Measurements from ENCODE around the gene RBM33. TPM values are rescaled to one million over a fixed set of nuclear protein-coding genes. Genes with fewer than 3 reads are reported as not detected.

Gene RBM33
- total RNA-seq, 4 donors from 2014 or later = 20.6 to 85.1 (median 38.4) TPM

GRCh38 chr7:155735442-155736115, 91.1 kb downstream of the RBM33 start:
- Histone ChIP-seq H3K27me3 (no peaks in the 10 kb centered on the region), H3K4me1 (no peaks in the 10 kb centered on the region), H3K9me3 (no peaks in the 10 kb centered on the region), H3K36me3 (no peaks in the 10 kb centered on the region), H3K27ac (no peak overlapping the region), H3K4me3 (no peak overlapping the region)
- TF ChIP-seq, protein P1, sequence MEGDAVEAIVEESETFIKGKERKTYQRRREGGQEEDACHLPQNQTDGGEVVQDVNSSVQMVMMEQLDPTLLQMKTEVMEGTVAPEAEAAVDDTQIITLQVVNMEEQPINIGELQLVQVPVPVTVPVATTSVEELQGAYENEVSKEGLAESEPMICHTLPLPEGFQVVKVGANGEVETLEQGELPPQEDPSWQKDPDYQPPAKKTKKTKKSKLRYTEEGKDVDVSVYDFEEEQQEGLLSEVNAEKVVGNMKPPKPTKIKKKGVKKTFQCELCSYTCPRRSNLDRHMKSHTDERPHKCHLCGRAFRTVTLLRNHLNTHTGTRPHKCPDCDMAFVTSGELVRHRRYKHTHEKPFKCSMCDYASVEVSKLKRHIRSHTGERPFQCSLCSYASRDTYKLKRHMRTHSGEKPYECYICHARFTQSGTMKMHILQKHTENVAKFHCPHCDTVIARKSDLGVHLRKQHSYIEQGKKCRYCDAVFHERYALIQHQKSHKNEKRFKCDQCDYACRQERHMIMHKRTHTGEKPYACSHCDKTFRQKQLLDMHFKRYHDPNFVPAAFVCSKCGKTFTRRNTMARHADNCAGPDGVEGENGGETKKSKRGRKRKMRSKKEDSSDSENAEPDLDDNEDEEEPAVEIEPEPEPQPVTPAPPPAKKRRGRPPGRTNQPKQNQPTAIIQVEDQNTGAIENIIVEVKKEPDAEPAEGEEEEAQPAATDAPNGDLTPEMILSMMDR (IDR thresholded peaks at IDR 0.05) = no peak
- no peak for TF ChIP-seq POLR2A (IDR thresholded peaks at IDR 0.05)
- intact Hi-C loops (cut with DNase I; ENCODE audit: low total_unique reads) = loop anchor here (10.0 kb wide), 1 partner anchor 141 kb away; no protein-coding TSS in a partner anchor
- DNase-seq = no peak

- Histone ChIP-seq H3K27me3 (no peaks in the 10 kb centered on the region), H3K4me3 (no peak overlapping the region), H3K36me3 (no peaks in the 10 kb centered on the region), H3K4me1 (no peaks in the 10 kb centered on the region), H3K9me3 (no peaks in the 10 kb centered on the region), H3K27ac (no peak overlapping the region)
- DNase-seq = no peak
- intact Hi-C loops (cut with DNase I; ENCODE audit: low total_unique reads) = loop anchor here (10.0 kb wide), 1 partner anchor 143 kb away; no protein-coding TSS in a partner anchor
- no peak for TF ChIP-seq POLR2A (IDR thresholded peaks at IDR 0.05)
- TF ChIP-seq, protein P1 (IDR thresholded peaks at IDR 0.05) = no peak
Observed at GRCh38 chr7:155737590-155737989, 93.1 kb downstream of the RBM33 start.

DNA sequence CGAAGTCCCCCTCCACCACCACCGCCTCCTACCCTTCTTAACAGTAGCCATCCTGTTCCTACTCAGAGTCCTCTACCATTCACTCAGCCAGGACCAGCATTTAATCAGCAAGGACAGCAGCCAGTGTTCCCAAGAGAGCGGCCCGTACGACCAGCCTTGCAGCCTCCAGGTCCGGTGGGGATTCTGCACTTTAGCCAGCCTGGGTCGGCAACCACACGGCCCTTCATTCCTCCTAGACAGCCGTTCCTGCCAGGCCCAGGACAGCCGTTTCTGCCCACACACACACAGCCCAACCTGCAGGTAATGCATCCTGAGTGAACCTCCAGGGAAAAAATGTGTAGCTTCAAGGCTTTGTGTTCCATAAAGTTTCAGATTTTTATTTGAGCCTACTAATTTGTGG, 93.6 kb downstream of the RBM33 start:
- H3K27ac ChIP-seq = no peak overlapping the region
- no peak for DNase-seq
- H3K4me1 ChIP-seq = no peaks in the 10 kb centered on the region
- no peaks in the 10 kb centered on the region for H3K9me3 ChIP-seq
- no peaks in the 10 kb centered on the region for H3K27me3 ChIP-seq
- H3K36me3 ChIP-seq = no peaks in the 10 kb centered on the region
- intact Hi-C loops (cut with DNase I; ENCODE audit: low total_unique reads) = loop anchor here (10.0 kb wide), 1 partner anchor 143 kb away; no protein-coding TSS in a partner anchor
- no peak overlapping the region for H3K4me3 ChIP-seq
- TF ChIP-seq POLR2A (IDR thresholded peaks at IDR 0.05) = no peak
- TF ChIP-seq, protein P1 (IDR thresholded peaks at IDR 0.05) = no peak

DNA sequence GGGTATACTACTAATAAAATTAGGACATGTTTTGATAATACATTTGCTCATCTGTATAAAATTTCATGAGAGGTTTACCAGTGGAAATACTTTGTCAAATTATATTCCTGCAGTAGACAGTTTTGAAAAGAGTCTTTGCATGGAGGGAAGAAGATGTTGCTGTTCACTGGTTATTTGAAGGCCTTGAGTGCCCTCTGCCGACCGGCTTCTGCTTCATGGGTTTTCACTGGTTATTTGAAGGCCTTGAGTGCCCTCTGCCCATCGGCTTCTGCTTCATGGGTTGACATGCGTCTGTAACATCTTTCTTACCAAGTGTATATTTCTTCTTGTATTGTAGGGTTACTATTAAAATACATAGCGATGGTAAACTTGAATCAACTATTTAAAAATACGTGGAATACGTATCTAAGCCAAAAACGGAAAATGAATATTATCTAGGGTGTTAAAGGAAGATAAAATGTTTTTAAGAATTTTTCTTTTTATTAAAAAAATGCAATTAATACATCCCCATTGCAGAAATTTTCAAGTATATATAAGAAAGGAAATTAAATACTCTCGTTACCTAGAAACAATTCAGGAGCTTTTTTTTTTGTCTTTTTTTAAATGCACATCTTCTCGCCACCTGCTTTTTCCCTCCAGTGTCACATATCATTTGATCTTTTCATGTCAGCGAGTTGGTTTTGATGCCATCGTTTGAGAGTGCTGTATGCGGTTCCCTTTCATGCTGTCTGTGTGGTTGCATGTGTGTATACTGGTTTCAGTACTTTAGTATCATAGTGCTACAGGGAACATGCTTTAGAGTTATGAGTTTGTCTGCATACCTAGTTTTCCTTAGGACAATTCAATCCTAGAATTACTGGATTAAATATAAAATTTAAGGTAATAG, 94.4 kb downstream of the RBM33 start:
- DNase-seq = peak; percentile 58 to 71
- no peaks in the 10 kb centered on the region for H3K36me3 ChIP-seq
- no peak overlapping the region for H3K4me3 ChIP-seq
- H3K9me3 ChIP-seq = no peaks in the 10 kb centered on the region
- TF ChIP-seq POLR2A (IDR thresholded peaks at IDR 0.05) = no peak
- TF ChIP-seq, protein P1 (IDR thresholded peaks at IDR 0.05) = peak; percentile 46 to 63 (median 52)
- intact Hi-C loops (cut with DNase I; ENCODE audit: low total_unique reads) = loop anchor here (10.0 kb wide), 1 partner anchor 144 kb away; no protein-coding TSS in a partner anchor
- H3K4me1 ChIP-seq = no peaks in the 10 kb centered on the region
- H3K27ac ChIP-seq = no peak overlapping the region
- no peaks in the 10 kb centered on the region for H3K27me3 ChIP-seq
